ENCODE results near the gene MANF. TPM values are rescaled to one million over a fixed set of nuclear protein-coding genes. Genes with fewer than 3 reads are reported as not detected.

The MANF gene
- total and polyA plus RNA-seq, 2 of the 13 experiments (the other 11 are each of a cell fraction or from before 2014, with no cell fraction given): 55.4 to 269 TPM

DNA sequence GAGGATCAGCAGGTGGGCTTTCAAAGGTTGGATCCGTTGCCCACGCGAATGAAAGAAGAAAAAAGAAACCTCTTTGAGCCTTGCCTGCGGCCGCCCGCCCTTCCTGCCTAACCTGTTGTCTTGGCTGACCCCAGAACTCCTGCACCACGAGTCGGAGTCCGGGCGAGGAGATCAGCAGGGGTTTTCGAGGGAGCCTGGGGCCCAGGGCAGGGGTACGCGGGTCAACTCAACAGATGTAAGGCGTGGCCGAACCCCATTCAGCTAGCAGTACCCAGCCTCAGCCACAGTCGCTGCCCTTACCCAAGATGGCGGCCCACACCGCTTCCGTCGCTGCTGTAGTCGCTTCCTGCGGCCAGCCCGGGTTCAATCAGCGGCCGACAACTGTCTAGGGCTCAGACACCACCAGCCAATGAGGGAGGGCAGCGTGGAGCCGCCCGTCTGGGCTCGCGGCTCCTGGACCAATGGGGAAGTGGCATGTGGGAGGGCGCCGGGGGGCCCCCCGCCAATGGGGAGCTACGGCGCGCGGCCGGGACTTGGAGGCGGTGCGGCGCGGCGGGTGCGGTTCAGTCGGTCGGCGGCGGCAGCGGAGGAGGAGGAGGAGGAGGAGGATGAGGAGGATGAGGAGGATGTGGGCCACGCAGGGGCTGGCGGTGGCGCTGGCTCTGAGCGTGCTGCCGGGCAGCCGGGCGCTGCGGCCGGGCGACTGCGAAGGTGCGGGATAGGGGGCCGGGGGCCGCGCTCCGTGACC lies at the start of gene MANF (continued):
- TF ChIP-seq, protein P1, sequence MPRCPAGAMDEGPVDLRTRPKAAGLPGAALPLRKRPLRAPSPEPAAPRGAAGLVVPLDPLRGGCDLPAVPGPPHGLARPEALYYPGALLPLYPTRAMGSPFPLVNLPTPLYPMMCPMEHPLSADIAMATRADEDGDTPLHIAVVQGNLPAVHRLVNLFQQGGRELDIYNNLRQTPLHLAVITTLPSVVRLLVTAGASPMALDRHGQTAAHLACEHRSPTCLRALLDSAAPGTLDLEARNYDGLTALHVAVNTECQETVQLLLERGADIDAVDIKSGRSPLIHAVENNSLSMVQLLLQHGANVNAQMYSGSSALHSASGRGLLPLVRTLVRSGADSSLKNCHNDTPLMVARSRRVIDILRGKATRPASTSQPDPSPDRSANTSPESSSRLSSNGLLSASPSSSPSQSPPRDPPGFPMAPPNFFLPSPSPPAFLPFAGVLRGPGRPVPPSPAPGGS (CRISPR knock-in tag; IDR thresholded peaks at IDR 0.05): peak; percentile 90
- no peak for TF ChIP-seq GFI1 (CRISPR knock-in tag; IDR thresholded peaks at IDR 0.05; ENCODE audit: borderline replicate concordance)
- TF ChIP-seq FOXJ3 (CRISPR knock-in tag; IDR thresholded peaks at IDR 0.05; ENCODE audit: borderline replicate concordance): 0 out of 2 replicates have a peak, but pooled peaks have one; percentile 22
- TF ChIP-seq ZNF260 (CRISPR knock-in tag; IDR thresholded peaks at IDR 0.05; ENCODE audit: borderline replicate concordance, low read depth): no peak
- TF ChIP-seq HDAC2 (CRISPR knock-in tag; IDR thresholded peaks at IDR 0.05): no peak; the same call in 1 of the 2 replicates
- TF ChIP-seq, protein P2, sequence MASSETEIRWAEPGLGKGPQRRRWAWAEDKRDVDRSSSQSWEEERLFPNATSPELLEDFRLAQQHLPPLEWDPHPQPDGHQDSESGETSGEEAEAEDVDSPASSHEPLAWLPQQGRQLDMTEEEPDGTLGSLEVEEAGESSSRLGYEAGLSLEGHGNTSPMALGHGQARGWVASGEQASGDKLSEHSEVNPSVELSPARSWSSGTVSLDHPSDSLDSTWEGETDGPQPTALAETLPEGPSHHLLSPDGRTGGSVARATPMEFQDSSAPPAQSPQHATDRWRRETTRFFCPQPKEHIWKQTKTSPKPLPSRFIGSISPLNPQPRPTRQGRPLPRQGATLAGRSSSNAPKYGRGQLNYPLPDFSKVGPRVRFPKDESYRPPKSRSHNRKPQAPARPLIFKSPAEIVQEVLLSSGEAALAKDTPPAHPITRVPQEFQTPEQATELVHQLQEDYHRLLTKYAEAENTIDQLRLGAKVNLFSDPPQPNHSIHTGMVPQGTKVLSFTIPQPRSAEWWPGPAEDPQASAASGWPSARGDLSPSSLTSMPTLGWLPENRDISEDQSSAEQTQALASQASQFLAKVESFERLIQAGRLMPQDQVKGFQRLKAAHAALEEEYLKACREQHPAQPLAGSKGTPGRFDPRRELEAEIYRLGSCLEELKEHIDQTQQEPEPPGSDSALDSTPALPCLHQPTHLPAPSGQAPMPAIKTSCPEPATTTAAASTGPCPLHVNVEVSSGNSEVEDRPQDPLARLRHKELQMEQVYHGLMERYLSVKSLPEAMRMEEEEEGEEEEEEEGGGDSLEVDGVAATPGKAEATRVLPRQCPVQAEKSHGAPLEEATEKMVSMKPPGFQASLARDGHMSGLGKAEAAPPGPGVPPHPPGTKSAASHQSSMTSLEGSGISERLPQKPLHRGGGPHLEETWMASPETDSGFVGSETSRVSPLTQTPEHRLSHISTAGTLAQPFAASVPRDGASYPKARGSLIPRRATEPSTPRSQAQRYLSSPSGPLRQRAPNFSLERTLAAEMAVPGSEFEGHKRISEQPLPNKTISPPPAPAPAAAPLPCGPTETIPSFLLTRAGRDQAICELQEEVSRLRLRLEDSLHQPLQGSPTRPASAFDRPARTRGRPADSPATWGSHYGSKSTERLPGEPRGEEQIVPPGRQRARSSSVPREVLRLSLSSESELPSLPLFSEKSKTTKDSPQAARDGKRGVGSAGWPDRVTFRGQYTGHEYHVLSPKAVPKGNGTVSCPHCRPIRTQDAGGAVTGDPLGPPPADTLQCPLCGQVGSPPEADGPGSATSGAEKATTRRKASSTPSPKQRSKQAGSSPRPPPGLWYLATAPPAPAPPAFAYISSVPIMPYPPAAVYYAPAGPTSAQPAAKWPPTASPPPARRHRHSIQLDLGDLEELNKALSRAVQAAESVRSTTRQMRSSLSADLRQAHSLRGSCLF (CRISPR knock-in tag; IDR thresholded peaks at IDR 0.05; ENCODE audit: borderline replicate concordance): no peak
- TF ChIP-seq, protein P3, sequence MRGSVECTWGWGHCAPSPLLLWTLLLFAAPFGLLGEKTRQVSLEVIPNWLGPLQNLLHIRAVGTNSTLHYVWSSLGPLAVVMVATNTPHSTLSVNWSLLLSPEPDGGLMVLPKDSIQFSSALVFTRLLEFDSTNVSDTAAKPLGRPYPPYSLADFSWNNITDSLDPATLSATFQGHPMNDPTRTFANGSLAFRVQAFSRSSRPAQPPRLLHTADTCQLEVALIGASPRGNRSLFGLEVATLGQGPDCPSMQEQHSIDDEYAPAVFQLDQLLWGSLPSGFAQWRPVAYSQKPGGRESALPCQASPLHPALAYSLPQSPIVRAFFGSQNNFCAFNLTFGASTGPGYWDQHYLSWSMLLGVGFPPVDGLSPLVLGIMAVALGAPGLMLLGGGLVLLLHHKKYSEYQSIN (CRISPR knock-in tag; IDR thresholded peaks at IDR 0.05; ENCODE audit: borderline replicate concordance): no peak
- no peak for TF ChIP-seq SMARCE1 (IDR thresholded peaks at IDR 0.05; ENCODE audit: borderline replicate concordance)
- TF ChIP-seq ZNF589 (CRISPR knock-in tag; conservative IDR thresholded peaks at IDR 0.05): 0 out of 2 replicates have a peak, but pooled peaks have one; percentile 71
- no peak for TF ChIP-seq ZFP1 (CRISPR knock-in tag; IDR thresholded peaks at IDR 0.05)
- TF ChIP-seq MLLT10 (CRISPR knock-in tag; IDR thresholded peaks at IDR 0.05): no peak
- TF ChIP-seq REPIN1 (CRISPR knock-in tag; IDR thresholded peaks at IDR 0.05; ENCODE audit: borderline replicate concordance, low read depth): peak; percentile 30; the same call in 1 of the 2 replicates
- TF ChIP-seq, protein P4, sequence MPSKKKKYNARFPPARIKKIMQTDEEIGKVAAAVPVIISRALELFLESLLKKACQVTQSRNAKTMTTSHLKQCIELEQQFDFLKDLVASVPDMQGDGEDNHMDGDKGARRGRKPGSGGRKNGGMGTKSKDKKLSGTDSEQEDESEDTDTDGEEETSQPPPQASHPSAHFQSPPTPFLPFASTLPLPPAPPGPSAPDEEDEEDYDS (CRISPR knock-in tag; IDR thresholded peaks at IDR 0.05): no peak; the same call in none of the 2 replicates
- TF ChIP-seq, protein P5, sequence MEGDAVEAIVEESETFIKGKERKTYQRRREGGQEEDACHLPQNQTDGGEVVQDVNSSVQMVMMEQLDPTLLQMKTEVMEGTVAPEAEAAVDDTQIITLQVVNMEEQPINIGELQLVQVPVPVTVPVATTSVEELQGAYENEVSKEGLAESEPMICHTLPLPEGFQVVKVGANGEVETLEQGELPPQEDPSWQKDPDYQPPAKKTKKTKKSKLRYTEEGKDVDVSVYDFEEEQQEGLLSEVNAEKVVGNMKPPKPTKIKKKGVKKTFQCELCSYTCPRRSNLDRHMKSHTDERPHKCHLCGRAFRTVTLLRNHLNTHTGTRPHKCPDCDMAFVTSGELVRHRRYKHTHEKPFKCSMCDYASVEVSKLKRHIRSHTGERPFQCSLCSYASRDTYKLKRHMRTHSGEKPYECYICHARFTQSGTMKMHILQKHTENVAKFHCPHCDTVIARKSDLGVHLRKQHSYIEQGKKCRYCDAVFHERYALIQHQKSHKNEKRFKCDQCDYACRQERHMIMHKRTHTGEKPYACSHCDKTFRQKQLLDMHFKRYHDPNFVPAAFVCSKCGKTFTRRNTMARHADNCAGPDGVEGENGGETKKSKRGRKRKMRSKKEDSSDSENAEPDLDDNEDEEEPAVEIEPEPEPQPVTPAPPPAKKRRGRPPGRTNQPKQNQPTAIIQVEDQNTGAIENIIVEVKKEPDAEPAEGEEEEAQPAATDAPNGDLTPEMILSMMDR (CRISPR knock-in tag; IDR thresholded peaks at IDR 0.05): peak; percentile 2; the same call in 1 of the 2 replicates
- TF ChIP-seq, protein P6, sequence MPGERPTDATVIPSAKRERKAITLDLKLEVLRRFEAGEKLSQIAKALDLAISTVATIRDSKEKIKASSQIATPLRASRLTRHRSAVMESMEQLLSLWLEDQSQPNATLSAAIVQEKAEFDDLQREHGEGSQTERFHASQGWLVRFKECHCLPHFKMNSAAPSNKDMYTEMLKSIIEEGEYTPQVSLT (CRISPR knock-in tag; IDR thresholded peaks at IDR 0.05; ENCODE audit: borderline replicate concordance, low read depth): no peak
- TF ChIP-seq ZNF7 (CRISPR knock-in tag; IDR thresholded peaks at IDR 0.05): no peak
- no peak for TF ChIP-seq NPAS2 (CRISPR knock-in tag; IDR thresholded peaks at IDR 0.05; ENCODE audit: borderline replicate concordance)
- TF ChIP-seq MTF2 (CRISPR knock-in tag; IDR thresholded peaks at IDR 0.05; ENCODE audit: borderline replicate concordance): peak; percentile 68; the same call in 1 of the 2 replicates

Data from HepG2 (cell line).